Measurements from ENCODE around the gene DLEC1.
"Not testable (repeated sequence)": the region's sequence is repeated elsewhere in the genome, so short reads cannot be mapped to it uniquely, and the experiment has no call there.

The DLEC1 gene

GRCh38 chr3:38039899-38040261 is 872 bp downstream of the DLEC1 start:
- peak; percentile 39 for DNase-seq

GRCh38 chr3:38040401-38040800 is 1.4 kb downstream of the DLEC1 start:
- DNase-seq: no peak

GRCh38 chr3:38043486-38043885 is 4.5 kb downstream of the DLEC1 start:
- DNase-seq: no peak

- no peak for DNase-seq
These were observed 7.0 kb downstream of the DLEC1 start for GRCh38 chr3:38046027-38046426.

- DNase-seq: no peak
These were observed 7.8 kb downstream of the DLEC1 start for GRCh38 chr3:38046821-38047220.

- no peak for DNase-seq
These were observed 8.9 kb downstream of the DLEC1 start for GRCh38 chr3:38047896-38048295.

- DNase-seq: no peak
These were observed 10.5 kb downstream of the DLEC1 start for GRCh38 chr3:38049358-38050126.

- no peak for DNase-seq
These were observed 12.1 kb downstream of the DLEC1 start for GRCh38 chr3:38051131-38051530.

- not testable (repeated sequence) for DNase-seq
These were observed 14.3 kb downstream of the DLEC1 start for GRCh38 chr3:38053286-38053685.

- DNase-seq: not testable (repeated sequence)
These were observed 14.9 kb downstream of the DLEC1 start for GRCh38 chr3:38053813-38054498.

- DNase-seq: no peak
These were observed 15.5 kb downstream of the DLEC1 start for GRCh38 chr3:38054499-38055001.

GRCh38 chr3:38059148-38059547 is 20.1 kb downstream of the DLEC1 start:
- DNase-seq: no peak

- no peak for DNase-seq
These were observed 20.6 kb downstream of the DLEC1 start for GRCh38 chr3:38059591-38059990.

- DNase-seq: no peak
These were observed 23.8 kb downstream of the DLEC1 start for GRCh38 chr3:38062809-38063208.

GRCh38 chr3:38064453-38064852 is 25.4 kb downstream of the DLEC1 start:
- DNase-seq: not testable (repeated sequence)

- DNase-seq: no peak
These were observed 28.7 kb downstream of the DLEC1 start for GRCh38 chr3:38067508-38068233.

GRCh38 chr3:38070013-38070412 is 31.0 kb downstream of the DLEC1 start:
- DNase-seq: no peak

GRCh38 chr3:38077073-38077472 is 38.1 kb downstream of the DLEC1 start:
- DNase-seq: not testable (repeated sequence)

- DNase-seq: not testable (repeated sequence)
These were observed 43.3 kb downstream of the DLEC1 start for GRCh38 chr3:38082296-38082695.

GRCh38 chr3:38083254-38083653 is 44.2 kb downstream of the DLEC1 start:
- not testable (repeated sequence) for DNase-seq

- no peak for DNase-seq
These were observed 44.9 kb downstream of the DLEC1 start for GRCh38 chr3:38083871-38084333.

- peak; percentile 43 for DNase-seq
These were observed 45.6 kb downstream of the DLEC1 start for GRCh38 chr3:38084334-38085310.

All from stimulated activated CD4-positive, alpha-beta T cell treated with anti-CD3 and anti-CD28 coated beads, Interleukin-15, amount 100 ng/mL, for 24 hours (primary cell).